Fibroblast of lung (primary cell): ENCODE results near the gene CNPY4.
A peak's percentile ranks its signal among the peaks of the same experiment; 100 is the strongest.

Experiments used
- EZH2 ChIP-seq: IDR thresholded peaks from 2 replicates; pipeline ENCODE4 v1.5.1; 2012; ENCODE audit warnings: low read length, control low read depth, mild to moderate bottlenecking; ENCODE audit errors: missing control alignments
- TF ChIP-seq, protein P1 (sequence below), 2 donors: IDR thresholded peaks in 1 of 2; conservative IDR thresholded peaks in 1 of 2; 1 replicate in 1 of 2; 2 replicates in 1 of 2; pipeline ENCODE4 v1.5.1; 2011 to 2012; ENCODE audit warnings: low read length in 2 of 2, control low read depth in 1 of 2, inconsistent platforms in 1 of 2, low read depth in 1 of 2, mild to moderate bottlenecking in 1 of 2

DNA sequence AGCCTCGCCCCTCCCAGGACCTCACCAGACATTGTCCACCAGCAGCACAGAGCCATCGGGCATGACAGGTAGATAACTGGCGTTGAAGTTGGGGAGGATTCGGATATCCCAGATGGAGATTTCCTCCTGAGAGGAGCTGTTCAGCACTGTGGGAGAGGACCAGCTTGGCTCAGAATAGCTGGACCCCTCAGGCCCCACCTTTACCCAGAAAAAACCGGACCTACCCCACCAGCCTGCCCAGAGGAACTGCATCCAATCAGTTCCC is 37.6 kb downstream of the CNPY4 start:
- TF ChIP-seq, protein P1, sequence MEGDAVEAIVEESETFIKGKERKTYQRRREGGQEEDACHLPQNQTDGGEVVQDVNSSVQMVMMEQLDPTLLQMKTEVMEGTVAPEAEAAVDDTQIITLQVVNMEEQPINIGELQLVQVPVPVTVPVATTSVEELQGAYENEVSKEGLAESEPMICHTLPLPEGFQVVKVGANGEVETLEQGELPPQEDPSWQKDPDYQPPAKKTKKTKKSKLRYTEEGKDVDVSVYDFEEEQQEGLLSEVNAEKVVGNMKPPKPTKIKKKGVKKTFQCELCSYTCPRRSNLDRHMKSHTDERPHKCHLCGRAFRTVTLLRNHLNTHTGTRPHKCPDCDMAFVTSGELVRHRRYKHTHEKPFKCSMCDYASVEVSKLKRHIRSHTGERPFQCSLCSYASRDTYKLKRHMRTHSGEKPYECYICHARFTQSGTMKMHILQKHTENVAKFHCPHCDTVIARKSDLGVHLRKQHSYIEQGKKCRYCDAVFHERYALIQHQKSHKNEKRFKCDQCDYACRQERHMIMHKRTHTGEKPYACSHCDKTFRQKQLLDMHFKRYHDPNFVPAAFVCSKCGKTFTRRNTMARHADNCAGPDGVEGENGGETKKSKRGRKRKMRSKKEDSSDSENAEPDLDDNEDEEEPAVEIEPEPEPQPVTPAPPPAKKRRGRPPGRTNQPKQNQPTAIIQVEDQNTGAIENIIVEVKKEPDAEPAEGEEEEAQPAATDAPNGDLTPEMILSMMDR (conservative IDR thresholded peaks at IDR 0.05 in 1 of 2, IDR thresholded peaks at IDR 0.05 in 1 of 2; ENCODE audit: low read depth in 1 of 2, low read length in 2 of 2): peak in 1 of 2 donors; percentile 0
- no peak for TF ChIP-seq EZH2
